Transverse colon (tissue), 4 donors: ENCODE data around the gene TMEM252. TPM values are rescaled to one million over a fixed set of nuclear protein-coding genes. Genes with fewer than 3 reads are reported as not detected.

Experiments used
- DNase-seq: peaks from one replicate; pipeline ENCODE4 v3.0.0-alpha.2; 2019
- H3K27ac ChIP-seq, 4 donors: fragments of 200-600 bp; sonication (generic); 2 replicates each; pipeline ENCODE4 v1.5.1; 2016 to 2018; ENCODE audit warnings: inconsistent platforms in 4 of 4
- H3K27me3 ChIP-seq: fragments of 200-600 bp; sonication (generic); 2 replicates; pipeline ENCODE4 v1.5.1; 2017; ENCODE audit warnings: inconsistent platforms
- H3K36me3 ChIP-seq, 4 donors: fragments of 200-600 bp; sonication (generic); 2 replicates each; pipeline ENCODE4 v1.5.1; 2017 to 2019; ENCODE audit warnings: inconsistent platforms in 4 of 4
- H3K4me1 ChIP-seq, 4 donors: fragments of 200-600 bp; sonication (generic); 2 replicates each; pipeline ENCODE4 v1.5.1; 2017 to 2020; ENCODE audit warnings: inconsistent platforms in 4 of 4
- H3K4me3 ChIP-seq, 4 donors: fragments of 200-600 bp; sonication (generic); 1 replicate in 1 of 4; 2 replicates in 3 of 4; pipeline versions ENCODE4 v1.5.1 to v1.6.1; 2017 to 2019; ENCODE audit warnings: inconsistent platforms in 4 of 4
- H3K9me3 ChIP-seq, 2 donors: fragments of 200-600 bp; sonication (generic); 2 replicates each; pipeline ENCODE4 v1.5.1; 2017 to 2019; ENCODE audit warnings: inconsistent platforms in 2 of 2
- EP300 ChIP-seq: sonication (generic); formaldehyde crosslinking; IDR thresholded peaks from one replicate; pipeline ENCODE4 v1.6.1; 2017; ENCODE audit warnings: antibody characterized with exemption, low read depth
- POLR2A ChIP-seq: fragments of 450-650 bp; IDR thresholded peaks from one replicate; pipeline ENCODE4 v1.6.1; 2016; ENCODE audit warnings: antibody characterized with exemption, mild to moderate bottlenecking, moderate library complexity
- POLR2AphosphoS5 ChIP-seq, 3 donors: sonication (generic); formaldehyde crosslinking; IDR thresholded peaks; one replicate each; pipeline ENCODE4 v1.6.1; 2016; ENCODE audit warnings: antibody characterized with exemption in 3 of 3
- WGBS, 2 donors: methylation state at CpG; one replicate each; pipeline ENCODE4 v1.1.5; 2018; ENCODE audit warnings: low coverage in 1 of 2; 5-methylcytosine and 5-hydroxymethylcytosine counted together
- in situ Hi-C, 4 donors: fragments of 200-750 bp; cut with MboI; loops; one replicate each; pipeline versions ENCODE4 v1.15.0 to v1.15.1; 2017; ENCODE audit warnings: low sequenced_read_pairs in 3 of 4, low pct_ligation_motif_present in 1 of 4, low pct_unique_long_range_greater_than_20kb in 1 of 4
- intact Hi-C: fragments of 100-400 bp; cut with DNase I; formaldehyde crosslinking; loops from one replicate; pipeline ENCODE4 v1.15.1; 2023; ENCODE audit warnings: low total_unique reads
- total RNA-seq, 4 donors: library from RNA; depleted of rRNA; stranded (reverse); fragments of >200 nt; gene quantifications; one replicate each; pipeline ENCODE4 v1.1.0, GENCODE V29; 2016
- TF ChIP-seq, protein P1 (sequence below), 5 experiments: fragments of 200-600 bp in 3 of 5; fragments of 450-650 bp in 2 of 5; sonication (generic) in 3 of 5; IDR thresholded peaks; 1 replicate in 2 of 5; 2 replicates in 3 of 5; pipeline ENCODE4 v1.5.1; 2016 to 2017; ENCODE audit warnings: antibody characterized with exemption in 5 of 5, inconsistent platforms in 3 of 5, mild to moderate bottlenecking in 2 of 5, moderate library complexity in 1 of 5

Gene TMEM252
- total RNA-seq, 4 donors from 2014 or later = 0.48 to 2.3 TPM; not detected in 2

DNA sequence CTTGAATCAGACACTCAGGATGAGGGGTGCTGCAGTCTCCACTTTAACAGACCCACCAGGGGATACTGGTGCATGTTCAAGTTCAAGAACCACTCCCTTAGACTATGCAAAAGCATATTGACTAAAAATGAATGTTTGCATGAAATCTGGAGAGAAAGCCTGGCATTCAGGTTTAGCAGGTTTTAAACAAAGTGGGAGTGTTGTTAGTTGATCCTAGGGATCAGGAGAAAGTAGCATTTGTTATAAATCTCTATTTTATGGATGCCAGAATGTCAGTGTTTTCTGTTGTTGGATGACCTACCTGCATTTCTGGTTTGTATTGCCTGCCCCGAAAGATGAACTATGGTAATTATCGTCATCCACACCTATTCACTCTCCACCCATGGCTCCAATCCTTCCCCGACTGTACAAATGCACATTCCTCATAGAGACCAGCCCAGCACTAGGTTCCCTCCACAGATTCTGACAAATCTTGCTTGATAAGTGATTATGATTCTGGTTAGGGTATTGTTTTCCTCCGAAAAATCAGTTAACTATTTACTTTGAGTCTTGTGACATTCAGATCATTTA, 17.2 kb downstream of the TMEM252 start:
- H3K9me3 ChIP-seq = no peaks in the 10 kb centered on the region
- intact Hi-C loops = no loop called here
- DNase-seq = no peak
- WGBS, 2 donors = 45 to 72% methylated on average over 4 of the region's 4 CpGs
- in situ Hi-C loops = no loop called here
- no peak overlapping the region for H3K4me3 ChIP-seq
- H3K36me3 ChIP-seq = no peaks in the 10 kb centered on the region
- peaks cover 0 to 3% (median 0%) of the 10 kb centered on the region in 4 donors for H3K4me1 ChIP-seq
- no peak for TF ChIP-seq POLR2AphosphoS5 (IDR thresholded peaks at IDR 0.05)
- no peak for TF ChIP-seq POLR2A
- no peak for TF ChIP-seq EP300
- TF ChIP-seq, protein P1, sequence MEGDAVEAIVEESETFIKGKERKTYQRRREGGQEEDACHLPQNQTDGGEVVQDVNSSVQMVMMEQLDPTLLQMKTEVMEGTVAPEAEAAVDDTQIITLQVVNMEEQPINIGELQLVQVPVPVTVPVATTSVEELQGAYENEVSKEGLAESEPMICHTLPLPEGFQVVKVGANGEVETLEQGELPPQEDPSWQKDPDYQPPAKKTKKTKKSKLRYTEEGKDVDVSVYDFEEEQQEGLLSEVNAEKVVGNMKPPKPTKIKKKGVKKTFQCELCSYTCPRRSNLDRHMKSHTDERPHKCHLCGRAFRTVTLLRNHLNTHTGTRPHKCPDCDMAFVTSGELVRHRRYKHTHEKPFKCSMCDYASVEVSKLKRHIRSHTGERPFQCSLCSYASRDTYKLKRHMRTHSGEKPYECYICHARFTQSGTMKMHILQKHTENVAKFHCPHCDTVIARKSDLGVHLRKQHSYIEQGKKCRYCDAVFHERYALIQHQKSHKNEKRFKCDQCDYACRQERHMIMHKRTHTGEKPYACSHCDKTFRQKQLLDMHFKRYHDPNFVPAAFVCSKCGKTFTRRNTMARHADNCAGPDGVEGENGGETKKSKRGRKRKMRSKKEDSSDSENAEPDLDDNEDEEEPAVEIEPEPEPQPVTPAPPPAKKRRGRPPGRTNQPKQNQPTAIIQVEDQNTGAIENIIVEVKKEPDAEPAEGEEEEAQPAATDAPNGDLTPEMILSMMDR (IDR thresholded peaks at IDR 0.05) = no peak
- peak overlapping the region in 1 of 4 donors; percentile 4 for H3K27ac ChIP-seq
- no peaks in the 10 kb centered on the region for H3K27me3 ChIP-seq

DNA sequence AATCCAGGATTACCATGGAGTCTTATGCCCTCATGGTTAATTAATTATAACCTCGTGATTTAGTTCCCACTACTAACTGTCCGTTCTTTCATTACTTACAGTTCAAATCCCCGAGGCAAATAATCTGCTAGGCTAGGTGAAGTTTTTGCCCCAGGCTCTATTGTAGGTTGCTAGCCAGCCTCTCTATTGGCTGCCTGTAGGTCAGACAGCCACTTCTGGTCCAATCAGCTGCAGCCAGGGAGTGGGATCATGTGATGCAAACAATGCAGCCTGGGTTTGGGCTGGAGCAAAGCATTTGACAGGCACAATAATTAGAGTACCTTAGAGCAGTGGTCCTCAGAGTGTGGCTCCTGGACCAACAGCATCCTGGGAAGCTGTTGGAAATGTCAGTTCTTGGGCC, 17.7 kb downstream of the TMEM252 start:
- Histone ChIP-seq H3K4me1 (peaks cover 0 to 3% (median 0%) of the 10 kb centered on the region in 4 donors), H3K27me3 (no peaks in the 10 kb centered on the region), H3K27ac (peak overlapping the region in 1 of 4 donors; percentile 4), H3K36me3 (no peaks in the 10 kb centered on the region), H3K4me3 (no peak overlapping the region), H3K9me3 (no peaks in the 10 kb centered on the region)
- WGBS, 2 donors = 81 to 91% methylated on average over 3 of the region's 3 CpGs
- no peak for DNase-seq
- in situ Hi-C loops = no loop called here
- intact Hi-C loops = no loop called here
- TF ChIP-seq, protein P1 (IDR thresholded peaks at IDR 0.05) = no peak
- TF ChIP-seq POLR2AphosphoS5 (IDR thresholded peaks at IDR 0.05) = no peak

DNA sequence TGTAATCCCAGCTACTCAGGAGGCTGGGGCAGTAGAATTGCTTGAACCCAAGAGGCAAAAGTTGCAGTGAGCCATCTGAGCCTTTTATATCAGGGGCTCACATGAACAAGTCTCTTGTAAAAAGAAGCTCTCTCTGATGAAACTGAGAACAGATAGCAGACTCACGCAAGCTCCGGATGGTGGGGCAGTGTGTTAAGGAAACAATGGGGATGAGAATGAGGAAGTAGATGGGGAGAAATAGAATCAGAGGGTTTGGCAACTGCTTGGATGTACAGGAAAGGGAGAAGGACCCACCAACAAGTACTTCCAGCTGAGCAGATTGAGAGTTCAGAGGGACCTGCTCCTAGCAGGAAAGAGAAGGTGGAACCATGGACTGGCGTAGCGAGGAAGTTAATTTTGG, 18.6 kb downstream of the TMEM252 start:
- no peaks in the 10 kb centered on the region for H3K9me3 ChIP-seq
- no peak overlapping the region for H3K4me3 ChIP-seq
- no peaks in the 10 kb centered on the region for H3K36me3 ChIP-seq
- H3K4me1 ChIP-seq = peaks cover 0 to 3% (median 0%) of the 10 kb centered on the region in 4 donors
- in situ Hi-C loops (no loop called here), intact Hi-C loops (no loop called here)
- no peak for TF ChIP-seq EP300
- TF ChIP-seq, protein P1 (IDR thresholded peaks at IDR 0.05) = no peak
- no peak for TF ChIP-seq POLR2AphosphoS5 (IDR thresholded peaks at IDR 0.05)
- TF ChIP-seq POLR2A = no peak
- H3K27ac ChIP-seq = no peak overlapping the region
- DNase-seq = no peak
- 40 to 50% methylated on average over 4 of the region's 4 CpGs for WGBS, 2 donors
- no peaks in the 10 kb centered on the region for H3K27me3 ChIP-seq

DNA sequence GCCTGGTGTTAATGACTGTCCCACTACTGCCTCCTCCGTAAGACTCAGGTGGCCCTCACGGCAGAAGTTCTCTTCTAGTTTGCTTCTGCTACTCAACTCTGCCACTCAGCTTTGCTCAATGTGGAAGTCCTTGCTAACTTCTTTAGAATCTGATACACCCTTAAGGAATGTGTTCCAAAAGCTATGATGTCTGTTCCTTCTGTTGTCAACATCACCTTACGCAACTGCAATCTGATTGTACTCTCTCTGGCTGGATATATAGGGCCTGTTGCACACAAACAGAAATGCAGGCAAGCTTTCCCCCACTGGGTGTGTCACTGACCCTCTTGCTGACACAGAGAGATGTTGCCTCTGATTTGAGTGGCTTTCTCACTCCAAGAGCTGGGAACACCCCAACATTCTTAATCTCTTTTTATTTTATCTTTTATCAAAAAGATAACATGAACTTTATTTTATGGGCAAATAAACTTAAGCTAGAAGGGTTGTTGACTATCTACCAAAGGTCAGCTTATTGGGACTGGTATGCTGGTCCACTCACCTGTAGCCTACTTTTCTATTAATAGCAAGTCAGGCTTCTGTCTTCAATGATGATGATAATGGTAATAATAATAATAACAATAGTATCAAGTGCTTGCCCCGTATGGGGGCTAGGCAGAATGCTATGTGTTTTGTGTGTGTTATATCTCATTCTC, 25.2 kb downstream of the TMEM252 start:
- TF ChIP-seq POLR2AphosphoS5 (IDR thresholded peaks at IDR 0.05) (peak in 2 of 3 donors; percentile 59 to 72), POLR2A (no peak), EP300 (peak; percentile 15)
- TF ChIP-seq, protein P1 (IDR thresholded peaks at IDR 0.05) = no peak
- intact Hi-C loops (no loop called here), in situ Hi-C loops (no loop called here)
- Histone ChIP-seq H3K27me3 (no peaks in the 10 kb centered on the region), H3K36me3 (no peaks in the 10 kb centered on the region), H3K4me3 (no peak overlapping the region), H3K9me3 (no peaks in the 10 kb centered on the region), H3K27ac (peak overlapping the region; percentile 24 to 70 (median 52)), H3K4me1 (peaks cover 0 to 19% (median 13%) of the 10 kb centered on the region in 4 donors)
- peak; percentile 58 for DNase-seq
- WGBS, 2 donors = 59 to 74% methylated on average over 2 to 4 of the region's 4 CpGs
